Stimulated activated CD4-positive, alpha-beta T cell treated with anti-CD3 and anti-CD28 coated beads, TNF-alpha, amount 100 ng/mL, for 4 hours (primary cell): Measurements from ENCODE around the gene LCMT1.
"Not testable (repeated sequence)": the region's sequence is repeated elsewhere in the genome, so short reads cannot be mapped to it uniquely, and the experiment has no call there.

Source experiments
- DNase-seq, 3 experiments: peaks; one replicate each; pipeline ENCODE4 v3.0.0-alpha.2; 2020; ENCODE audit warnings: low read depth in 3 of 3

LCMT1 gene

GRCh38 chr16:25095636-25096035 is 15.9 kb upstream of the LCMT1 start:
- DNase-seq: no peak

GRCh38 chr16:25097276-25097975 is 14.1 kb upstream of the LCMT1 start:
- DNase-seq: no peak

GRCh38 chr16:25100511-25100910 is 11.0 kb upstream of the LCMT1 start:
- no peak for DNase-seq

DNA sequence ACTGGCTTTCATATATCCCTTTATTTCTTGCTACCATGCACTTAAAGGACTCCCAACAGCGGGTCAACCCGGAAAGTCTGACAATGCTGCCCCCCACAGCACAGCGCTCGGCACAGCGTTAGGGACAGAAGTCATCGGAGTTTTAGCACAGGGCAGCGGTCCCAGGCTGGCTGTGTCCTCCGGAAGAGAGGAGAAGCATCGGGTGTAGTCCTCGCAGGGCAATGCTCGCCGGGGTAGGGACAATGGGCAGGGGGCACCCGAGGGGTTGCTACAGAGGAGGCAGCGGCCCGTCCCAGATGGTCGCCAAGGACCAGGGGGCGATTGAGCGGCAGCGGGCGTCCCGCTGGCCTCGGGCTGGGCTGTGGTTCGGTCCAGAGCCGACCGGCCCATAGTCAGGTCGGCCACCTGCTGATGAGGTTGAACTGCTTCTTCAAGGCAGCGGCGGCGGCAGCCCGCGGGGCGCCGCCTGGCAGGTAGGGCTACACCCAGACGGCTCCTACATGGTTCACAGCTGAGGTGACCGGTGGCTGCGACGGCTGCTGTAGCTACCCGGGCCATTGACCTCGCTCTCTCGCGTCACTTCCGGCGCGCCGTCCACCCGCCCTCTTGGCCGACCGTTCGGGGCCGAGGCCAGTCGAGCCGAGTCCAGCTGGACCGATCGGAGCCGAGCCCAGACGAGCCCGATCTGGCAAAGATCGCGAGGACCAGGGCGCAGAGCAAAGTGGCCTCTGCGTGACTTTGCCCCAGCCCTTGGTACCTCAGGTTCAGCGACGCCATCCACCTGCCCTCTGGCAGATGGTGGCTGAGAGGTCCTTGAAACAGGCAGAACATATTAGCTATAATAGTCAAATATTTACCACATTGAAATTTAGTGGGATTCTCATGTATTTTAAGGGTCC is 4.7 kb upstream of the LCMT1 start:
- DNase-seq: peak; percentile 36 to 47 (median 40)

DNA sequence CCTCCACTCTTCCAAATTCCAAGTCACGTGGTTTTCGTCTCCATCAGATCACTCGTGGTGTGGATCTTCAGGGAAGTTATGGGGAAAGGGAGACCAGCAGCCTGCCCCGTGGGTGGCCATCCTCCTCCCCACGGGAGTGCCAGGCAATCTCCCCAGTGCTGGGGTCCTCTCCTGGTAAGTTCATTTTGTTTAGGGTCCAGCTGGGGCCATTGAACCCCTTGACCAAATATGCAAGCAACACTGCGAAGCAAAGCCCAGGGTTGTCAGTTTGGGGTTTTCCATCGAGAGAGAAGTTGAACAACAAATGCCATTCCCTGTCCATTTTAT is 4.1 kb upstream of the LCMT1 start:
- DNase-seq: no peak

DNA sequence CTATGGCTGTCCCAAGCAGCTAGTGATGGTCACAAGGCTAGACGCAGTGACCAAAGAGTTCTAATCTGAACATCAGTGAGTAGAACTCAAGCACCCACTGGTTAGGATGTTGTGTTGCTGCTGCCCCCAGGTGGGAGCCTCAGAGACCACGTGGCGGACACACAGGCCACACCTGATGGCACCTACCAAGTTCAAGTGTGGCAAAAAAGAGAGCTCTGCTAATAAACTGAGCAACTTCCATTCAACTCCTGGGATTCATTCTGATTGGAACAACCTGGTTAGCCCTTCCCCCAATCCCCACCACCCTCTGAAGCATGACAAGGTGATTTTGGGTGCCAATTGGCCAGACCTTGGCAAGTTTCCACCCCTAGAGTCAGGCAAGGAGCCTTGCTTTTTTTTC is 3.5 kb upstream of the LCMT1 start:
- DNase-seq: peak in 1 of 3 experiments; percentile 14

GRCh38 chr16:25109643-25110042 is 1.9 kb upstream of the LCMT1 start:
- no peak for DNase-seq

- DNase-seq: no peak
Observed at GRCh38 chr16:25110387-25110947, 1.1 kb upstream of the LCMT1 start.

GRCh38 chr16:25114121-25114520 is 2.6 kb downstream of the LCMT1 start:
- DNase-seq: no peak

DNA sequence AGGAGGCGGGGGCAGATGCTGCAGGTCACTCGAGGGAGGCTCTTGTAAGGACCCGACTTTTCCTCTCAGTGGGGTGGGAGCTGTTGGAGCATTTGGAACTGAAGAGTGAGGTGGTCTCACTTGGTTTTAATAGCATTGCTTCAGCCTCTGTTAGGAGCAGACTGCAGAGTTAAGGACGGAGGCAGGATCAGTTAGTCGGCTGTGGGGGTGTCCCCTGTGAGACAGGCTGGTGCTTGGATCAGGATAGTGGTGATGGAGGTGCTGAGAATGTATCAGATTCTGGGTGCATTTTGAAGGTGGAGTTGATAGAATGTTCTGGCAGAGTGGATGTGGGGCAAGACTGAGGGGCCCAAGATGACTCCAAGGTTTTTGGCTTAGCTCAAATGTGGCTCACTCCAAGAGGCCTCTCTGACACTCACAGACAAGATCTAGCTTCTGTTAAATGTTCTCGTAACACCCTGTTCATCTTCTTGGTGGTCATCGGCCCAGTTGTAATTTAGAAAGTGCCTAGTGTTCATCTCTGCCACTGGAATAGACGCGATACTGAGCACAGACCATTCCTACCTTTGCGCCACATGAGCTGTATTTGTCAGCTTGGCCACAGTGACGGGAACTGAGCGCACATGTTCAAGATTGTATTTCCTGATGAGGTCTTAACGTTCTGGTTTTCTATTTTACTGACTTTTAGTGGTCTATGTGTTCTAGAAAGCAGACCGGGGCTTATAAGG is 7.5 kb downstream of the LCMT1 start:
- DNase-seq: no peak

- no peak for DNase-seq
Observed at GRCh38 chr16:25121824-25122600, 10.5 kb downstream of the LCMT1 start.

- no peak for DNase-seq
Observed at GRCh38 chr16:25124503-25124902, 13.0 kb downstream of the LCMT1 start.

DNA sequence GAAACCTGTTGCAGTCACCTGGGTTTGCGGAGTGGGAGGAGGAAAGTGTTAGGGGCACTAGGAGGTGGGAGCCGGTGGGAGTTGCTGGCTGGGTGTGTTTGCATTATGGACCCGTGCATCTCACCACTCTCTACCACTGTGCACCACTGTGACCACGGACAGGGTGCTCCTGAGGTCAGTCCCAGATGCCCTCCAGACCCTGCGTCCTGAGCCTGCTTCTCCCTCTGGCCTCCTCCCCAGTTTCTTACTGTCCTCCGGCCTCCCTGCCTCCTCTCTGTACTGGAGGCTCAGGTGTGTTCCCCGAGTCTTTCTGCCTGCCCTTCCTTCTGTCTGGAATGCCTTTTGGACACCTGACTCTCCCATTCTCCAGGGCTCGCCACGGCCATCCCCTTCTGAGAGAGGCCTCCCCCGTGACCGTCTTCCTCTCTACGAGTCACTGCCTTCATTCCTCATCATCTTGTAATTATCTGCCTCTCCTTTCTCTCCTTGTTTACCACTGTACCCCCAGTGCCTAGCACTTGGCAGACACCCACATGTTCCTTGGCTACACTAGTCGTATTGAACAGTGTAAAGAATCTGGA is 14.6 kb downstream of the LCMT1 start:
- not testable (repeated sequence) for DNase-seq

DNA sequence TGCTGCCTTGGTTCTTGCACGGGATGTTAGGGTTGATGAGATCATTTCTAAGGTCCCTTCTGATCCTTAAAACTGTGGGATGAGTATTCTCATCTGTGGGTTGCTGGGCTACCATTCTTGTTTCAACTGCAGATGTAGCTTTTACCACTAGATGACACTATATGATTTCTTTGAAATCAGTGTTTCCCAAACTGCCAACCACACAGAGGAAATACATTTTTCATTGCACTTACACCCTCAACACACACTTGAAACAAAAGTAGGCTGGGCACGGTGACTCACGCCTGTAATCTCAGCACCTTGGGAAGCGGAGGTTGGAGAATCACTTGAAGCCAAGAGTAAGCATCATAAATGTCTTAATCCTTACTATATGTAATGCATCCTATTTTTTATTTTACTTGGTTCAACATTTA is 15.3 kb downstream of the LCMT1 start:
- DNase-seq: no peak

DNA sequence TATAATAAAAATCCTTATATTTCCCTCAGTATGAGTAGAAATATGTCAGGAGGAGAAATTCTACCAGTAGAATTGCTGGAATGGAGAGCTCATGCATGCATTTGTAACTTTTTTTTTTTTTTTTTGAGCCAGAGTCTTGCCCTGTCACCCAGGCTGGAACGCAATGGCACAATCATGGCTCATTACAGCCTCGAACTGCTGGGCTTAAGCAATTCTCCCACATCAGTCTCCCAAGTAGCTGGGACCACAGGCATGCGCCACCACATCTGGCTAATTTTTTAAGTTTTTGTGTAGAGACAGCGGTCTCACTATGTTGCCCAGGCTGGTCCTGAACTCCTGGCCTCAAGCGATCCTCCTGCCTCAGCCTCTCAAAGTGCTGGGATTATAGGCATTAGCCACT is 21.2 kb downstream of the LCMT1 start:
- not testable (repeated sequence) for DNase-seq

DNA sequence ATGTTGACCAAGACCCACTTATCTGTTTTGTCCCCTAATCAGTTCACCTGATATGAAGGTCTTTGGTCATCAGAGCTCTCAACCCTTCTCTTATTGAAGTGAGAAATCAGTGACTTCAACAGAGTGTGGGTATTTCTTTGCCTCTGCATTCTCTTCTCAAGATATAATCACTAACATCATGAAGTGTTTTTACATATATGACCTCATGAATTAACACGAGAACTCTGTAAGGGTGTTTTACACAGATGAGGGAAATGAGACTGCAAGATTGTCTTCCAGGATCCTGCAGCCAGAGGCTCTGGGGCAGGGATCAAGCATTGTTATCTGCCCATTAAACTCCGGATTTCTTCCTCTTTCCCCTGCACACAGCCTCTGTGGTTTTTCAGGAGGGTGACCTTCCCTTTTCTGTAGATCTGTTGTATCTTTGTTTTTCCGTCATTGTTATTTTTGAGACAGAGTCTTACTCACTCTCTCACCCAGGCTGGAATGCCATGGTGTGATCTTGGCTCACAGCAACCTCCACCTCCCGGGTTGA is 22.7 kb downstream of the LCMT1 start:
- no peak for DNase-seq

DNA sequence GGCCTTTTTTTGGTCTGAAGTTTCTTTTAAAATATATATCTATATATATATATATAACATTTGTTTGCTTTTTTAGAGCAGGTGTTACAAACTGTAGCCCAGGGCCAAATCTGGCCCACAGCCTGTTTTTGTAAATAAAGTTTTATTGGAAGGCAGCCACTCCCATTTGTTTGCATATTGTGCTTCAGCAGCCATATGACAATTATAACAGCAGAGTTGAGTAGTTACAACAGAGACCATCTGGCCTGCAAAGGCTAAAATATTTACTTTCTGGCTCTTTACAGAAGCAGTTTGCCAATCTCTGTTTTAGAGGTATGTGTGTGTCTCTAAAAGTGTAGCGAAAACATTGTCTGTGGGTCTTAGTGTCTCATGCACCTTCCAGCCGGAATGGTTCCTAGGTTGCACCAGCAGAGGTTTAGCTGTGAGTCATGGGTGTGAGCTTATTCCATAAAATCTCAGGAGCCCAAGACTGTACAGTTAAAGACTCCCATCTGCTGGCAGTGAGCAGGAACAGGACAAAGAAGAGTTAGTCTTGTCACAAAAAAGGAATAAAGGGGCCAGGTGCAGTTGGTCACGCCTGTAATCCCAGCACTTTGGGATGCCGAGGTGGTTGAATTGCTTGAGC is 23.8 kb downstream of the LCMT1 start:
- no peak for DNase-seq

GRCh38 chr16:25138130-25138529 is 26.6 kb downstream of the LCMT1 start:
- no peak for DNase-seq

DNA sequence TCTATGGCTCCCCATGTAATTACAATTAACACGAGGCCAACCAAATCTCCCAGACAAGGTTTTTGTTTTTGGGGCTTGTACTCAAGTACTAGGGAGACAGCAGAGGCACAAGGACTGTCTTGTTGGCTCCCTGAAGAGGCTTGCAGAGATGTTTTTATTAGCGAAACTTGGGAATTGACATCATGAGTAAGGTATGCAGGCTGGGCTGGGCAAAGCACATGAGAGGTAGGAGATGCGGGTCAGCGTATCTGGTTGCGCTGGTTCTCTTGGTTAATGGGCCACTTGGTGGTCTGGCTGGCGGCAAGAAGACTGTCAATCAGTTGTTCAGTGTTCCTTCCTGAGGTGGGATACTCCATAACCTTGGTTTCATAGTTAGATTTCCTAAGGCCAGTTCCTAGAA is 28.9 kb downstream of the LCMT1 start:
- DNase-seq: no peak

DNA sequence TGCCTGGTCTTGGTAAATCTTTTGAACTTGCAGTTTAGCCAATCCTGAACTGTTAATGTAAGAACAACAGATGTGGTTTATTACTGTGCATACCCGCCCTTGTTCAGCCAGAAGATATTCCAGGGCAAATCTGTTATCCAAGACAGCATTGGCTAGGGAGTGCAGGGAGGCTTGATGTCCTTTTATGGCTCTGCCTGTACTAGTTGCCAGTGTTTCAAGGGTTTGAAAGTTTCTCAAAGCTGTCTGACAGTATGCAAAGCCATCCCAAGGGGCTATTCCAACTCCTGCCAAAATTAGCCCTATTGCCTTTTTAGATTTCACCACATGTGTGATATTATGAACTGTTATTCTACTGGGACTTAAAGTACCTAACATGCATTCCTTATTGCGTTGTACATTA is 30.1 kb downstream of the LCMT1 start:
- no peak for DNase-seq
